ENCODE measurements around the gene THG1L.

GRCh38 chr5:157713830-157714595 lies 17.2 kb upstream of the THG1L start:
- no peak for TF ChIP-seq CTCF (IDR thresholded peaks at IDR 0.05; ENCODE audit: low read depth, low read length)
- no peak for TF ChIP-seq EZH2phosphoT487 (IDR thresholded peaks at IDR 0.05; ENCODE audit: low read depth)

Data from OCI-LY3 (cell line).